Measurements from ENCODE around the gene MUL1.

MUL1 gene

DNA sequence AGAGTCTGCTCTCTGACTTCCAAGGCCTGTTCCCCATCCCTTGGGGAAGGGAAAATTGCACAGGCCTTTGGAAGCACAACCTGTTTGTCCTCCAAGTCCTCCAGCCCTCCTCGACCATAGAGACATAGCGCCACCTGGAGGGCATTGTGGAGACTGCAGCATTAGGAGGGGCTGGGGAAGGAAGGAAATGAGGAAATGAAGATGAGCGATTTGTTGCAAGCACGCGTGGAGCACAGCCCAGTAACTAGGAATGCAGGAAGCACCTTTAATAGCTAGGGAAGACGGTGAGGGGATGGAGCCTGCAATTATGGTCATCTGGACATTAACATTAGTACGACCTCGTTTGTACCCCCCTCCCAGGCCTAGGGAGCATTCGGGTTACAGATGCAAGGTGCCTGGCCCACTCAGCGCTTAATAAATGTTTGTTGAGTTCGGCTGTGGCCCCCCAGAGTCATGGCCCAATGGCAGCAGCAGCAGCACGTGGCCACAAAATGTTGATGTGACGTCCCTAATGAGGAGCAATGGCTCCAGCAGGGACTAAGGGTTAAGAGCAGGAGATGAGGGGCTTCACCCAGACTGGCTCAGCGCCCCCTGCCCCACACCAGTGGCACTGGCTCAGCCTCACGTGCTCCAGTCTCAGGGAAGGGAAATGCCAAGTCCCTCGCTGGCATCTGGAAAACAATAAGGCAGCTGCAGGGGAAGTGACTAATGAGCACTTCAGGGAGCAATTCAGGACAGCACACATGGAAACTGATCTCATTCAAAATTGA lies 13.9 kb downstream of the MUL1 start (continued):
- TF ChIP-seq, protein P1, sequence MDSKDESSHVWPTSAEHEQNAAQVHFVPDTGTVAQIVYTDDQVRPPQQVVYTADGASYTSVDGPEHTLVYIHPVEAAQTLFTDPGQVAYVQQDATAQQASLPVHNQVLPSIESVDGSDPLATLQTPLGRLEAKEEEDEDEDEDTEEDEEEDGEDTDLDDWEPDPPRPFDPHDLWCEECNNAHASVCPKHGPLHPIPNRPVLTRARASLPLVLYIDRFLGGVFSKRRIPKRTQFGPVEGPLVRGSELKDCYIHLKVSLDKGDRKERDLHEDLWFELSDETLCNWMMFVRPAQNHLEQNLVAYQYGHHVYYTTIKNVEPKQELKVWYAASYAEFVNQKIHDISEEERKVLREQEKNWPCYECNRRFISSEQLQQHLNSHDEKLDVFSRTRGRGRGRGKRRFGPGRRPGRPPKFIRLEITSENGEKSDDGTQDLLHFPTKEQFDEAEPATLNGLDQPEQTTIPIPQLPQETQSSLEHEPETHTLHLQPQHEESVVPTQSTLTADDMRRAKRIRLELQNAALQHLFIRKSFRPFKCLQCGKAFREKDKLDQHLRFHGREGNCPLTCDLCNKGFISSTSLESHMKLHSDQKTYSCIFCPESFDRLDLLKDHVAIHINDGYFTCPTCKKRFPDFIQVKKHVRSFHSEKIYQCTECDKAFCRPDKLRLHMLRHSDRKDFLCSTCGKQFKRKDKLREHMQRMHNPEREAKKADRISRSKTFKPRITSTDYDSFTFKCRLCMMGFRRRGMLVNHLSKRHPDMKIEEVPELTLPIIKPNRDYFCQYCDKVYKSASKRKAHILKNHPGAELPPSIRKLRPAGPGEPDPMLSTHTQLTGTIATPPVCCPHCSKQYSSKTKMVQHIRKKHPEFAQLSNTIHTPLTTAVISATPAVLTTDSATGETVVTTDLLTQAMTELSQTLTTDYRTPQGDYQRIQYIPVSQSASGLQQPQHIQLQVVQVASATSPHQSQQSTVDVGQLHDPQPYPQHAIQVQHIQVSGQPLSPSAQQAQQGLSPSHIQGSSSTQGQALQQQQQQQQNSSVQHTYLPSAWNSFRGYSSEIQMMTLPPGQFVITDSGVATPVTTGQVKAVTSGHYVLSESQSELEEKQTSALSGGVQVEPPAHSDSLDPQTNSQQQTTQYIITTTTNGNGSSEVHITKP (tag by site-specific recombination; IDR thresholded peaks at IDR 0.05): peak; percentile 99
- TF ChIP-seq SALL2 (tag by site-specific recombination; IDR thresholded peaks at IDR 0.05; ENCODE audit: borderline replicate concordance) (no peak), ZNF510 (tag by site-specific recombination; IDR thresholded peaks at IDR 0.05; ENCODE audit: insufficient replicate concordance) (no peak), HOXC10 (CRISPR knock-in tag; IDR thresholded peaks at IDR 0.05) (no peak), KLF1 (tag by site-specific recombination; IDR thresholded peaks at IDR 0.05) (no peak), ZNF433 (tag by site-specific recombination; IDR thresholded peaks at IDR 0.05; ENCODE audit: low read depth) (no peak), ZFP41 (tag by site-specific recombination; IDR thresholded peaks at IDR 0.05; ENCODE audit: borderline replicate concordance) (no peak), BCL11B (tag by site-specific recombination; IDR thresholded peaks at IDR 0.05; ENCODE audit: low read depth) (no peak), ZFP3 (tag by site-specific recombination; IDR thresholded peaks at IDR 0.05; ENCODE audit: low read depth) (no peak), ZNF521 (tag by site-specific recombination; IDR thresholded peaks at IDR 0.05) (no peak), ZBTB1 (tag by site-specific recombination; IDR thresholded peaks at IDR 0.05) (no peak), HOXA7 (CRISPR knock-in tag; IDR thresholded peaks at IDR 0.05; ENCODE audit: borderline replicate concordance) (no peak), ZNF24 (tag by site-specific recombination; IDR thresholded peaks at IDR 0.05) (no peak), ZSCAN23 (tag by site-specific recombination; IDR thresholded peaks at IDR 0.05) (no peak), ZNF302 (tag by site-specific recombination; IDR thresholded peaks at IDR 0.05; ENCODE audit: low read depth) (no peak), ZNF157 (tag by site-specific recombination; IDR thresholded peaks at IDR 0.05) (no peak), ZNF843 (tag by site-specific recombination; IDR thresholded peaks at IDR 0.05) (no peak), ZNF23 (tag by site-specific recombination; IDR thresholded peaks at IDR 0.05; ENCODE audit: borderline replicate concordance) (no peak), ZNF248 (tag by site-specific recombination; IDR thresholded peaks at IDR 0.05) (no peak), ZNF311 (tag by site-specific recombination; IDR thresholded peaks at IDR 0.05; ENCODE audit: borderline replicate concordance) (no peak), ZNF146 (tag by site-specific recombination; IDR thresholded peaks at IDR 0.05) (no peak), ZNF175 (tag by site-specific recombination; IDR thresholded peaks at IDR 0.05) (no peak)
- TF ChIP-seq, protein P2, sequence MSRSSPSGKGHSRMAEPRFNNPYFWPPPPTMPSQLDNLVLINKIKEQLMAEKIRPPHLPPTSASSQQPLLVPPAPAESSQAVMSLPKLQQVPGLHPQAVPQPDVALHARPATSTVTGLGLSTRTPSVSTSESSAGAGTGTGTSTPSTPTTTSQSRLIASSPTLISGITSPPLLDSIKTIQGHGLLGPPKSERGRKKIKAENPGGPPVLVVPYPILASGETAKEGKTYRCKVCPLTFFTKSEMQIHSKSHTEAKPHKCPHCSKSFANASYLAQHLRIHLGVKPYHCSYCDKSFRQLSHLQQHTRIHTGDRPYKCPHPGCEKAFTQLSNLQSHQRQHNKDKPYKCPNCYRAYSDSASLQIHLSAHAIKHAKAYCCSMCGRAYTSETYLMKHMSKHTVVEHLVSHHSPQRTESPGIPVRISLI (tag by site-specific recombination; IDR thresholded peaks at IDR 0.05): no peak
- TF ChIP-seq, protein P3, sequence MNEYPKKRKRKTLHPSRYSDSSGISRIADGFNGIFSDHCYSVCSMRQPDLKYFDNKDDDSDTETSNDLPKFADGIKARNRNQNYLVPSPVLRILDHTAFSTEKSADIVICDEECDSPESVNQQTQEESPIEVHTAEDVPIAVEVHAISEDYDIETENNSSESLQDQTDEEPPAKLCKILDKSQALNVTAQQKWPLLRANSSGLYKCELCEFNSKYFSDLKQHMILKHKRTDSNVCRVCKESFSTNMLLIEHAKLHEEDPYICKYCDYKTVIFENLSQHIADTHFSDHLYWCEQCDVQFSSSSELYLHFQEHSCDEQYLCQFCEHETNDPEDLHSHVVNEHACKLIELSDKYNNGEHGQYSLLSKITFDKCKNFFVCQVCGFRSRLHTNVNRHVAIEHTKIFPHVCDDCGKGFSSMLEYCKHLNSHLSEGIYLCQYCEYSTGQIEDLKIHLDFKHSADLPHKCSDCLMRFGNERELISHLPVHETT (tag by site-specific recombination; IDR thresholded peaks at IDR 0.05): no peak
- TF ChIP-seq, protein P4, sequence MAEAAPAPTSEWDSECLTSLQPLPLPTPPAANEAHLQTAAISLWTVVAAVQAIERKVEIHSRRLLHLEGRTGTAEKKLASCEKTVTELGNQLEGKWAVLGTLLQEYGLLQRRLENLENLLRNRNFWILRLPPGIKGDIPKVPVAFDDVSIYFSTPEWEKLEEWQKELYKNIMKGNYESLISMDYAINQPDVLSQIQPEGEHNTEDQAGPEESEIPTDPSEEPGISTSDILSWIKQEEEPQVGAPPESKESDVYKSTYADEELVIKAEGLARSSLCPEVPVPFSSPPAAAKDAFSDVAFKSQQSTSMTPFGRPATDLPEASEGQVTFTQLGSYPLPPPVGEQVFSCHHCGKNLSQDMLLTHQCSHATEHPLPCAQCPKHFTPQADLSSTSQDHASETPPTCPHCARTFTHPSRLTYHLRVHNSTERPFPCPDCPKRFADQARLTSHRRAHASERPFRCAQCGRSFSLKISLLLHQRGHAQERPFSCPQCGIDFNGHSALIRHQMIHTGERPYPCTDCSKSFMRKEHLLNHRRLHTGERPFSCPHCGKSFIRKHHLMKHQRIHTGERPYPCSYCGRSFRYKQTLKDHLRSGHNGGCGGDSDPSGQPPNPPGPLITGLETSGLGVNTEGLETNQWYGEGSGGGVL (tag by site-specific recombination; IDR thresholded peaks at IDR 0.05): no peak
- TF ChIP-seq, protein P5, sequence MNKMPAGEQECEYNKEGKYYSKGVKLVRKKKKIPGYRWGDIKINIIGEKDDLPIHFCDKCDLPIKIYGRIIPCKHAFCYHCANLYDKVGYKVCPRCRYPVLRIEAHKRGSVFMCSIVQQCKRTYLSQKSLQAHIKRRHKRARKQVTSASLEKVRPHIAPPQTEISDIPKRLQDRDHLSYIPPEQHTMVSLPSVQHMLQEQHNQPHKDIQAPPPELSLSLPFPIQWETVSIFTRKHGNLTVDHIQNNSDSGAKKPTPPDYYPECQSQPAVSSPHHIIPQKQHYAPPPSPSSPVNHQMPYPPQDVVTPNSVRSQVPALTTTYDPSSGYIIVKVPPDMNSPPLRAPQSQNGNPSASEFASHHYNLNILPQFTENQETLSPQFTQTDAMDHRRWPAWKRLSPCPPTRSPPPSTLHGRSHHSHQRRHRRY (tag by site-specific recombination; IDR thresholded peaks at IDR 0.05): no peak
- TF ChIP-seq, protein P6, sequence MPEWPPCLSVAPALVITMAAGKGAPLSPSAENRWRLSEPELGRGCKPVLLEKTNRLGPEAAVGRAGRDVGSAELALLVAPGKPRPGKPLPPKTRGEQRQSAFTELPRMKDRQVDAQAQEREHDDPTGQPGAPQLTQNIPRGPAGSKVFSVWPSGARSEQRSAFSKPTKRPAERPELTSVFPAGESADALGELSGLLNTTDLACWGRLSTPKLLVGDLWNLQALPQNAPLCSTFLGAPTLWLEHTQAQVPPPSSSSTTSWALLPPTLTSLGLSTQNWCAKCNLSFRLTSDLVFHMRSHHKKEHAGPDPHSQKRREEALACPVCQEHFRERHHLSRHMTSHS (tag by site-specific recombination; IDR thresholded peaks at IDR 0.05): no peak
- TF ChIP-seq, protein P7, sequence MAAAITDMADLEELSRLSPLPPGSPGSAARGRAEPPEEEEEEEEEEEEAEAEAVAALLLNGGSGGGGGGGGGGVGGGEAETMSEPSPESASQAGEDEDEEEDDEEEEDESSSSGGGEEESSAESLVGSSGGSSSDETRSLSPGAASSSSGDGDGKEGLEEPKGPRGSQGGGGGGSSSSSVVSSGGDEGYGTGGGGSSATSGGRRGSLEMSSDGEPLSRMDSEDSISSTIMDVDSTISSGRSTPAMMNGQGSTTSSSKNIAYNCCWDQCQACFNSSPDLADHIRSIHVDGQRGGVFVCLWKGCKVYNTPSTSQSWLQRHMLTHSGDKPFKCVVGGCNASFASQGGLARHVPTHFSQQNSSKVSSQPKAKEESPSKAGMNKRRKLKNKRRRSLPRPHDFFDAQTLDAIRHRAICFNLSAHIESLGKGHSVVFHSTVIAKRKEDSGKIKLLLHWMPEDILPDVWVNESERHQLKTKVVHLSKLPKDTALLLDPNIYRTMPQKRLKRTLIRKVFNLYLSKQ (tag by site-specific recombination; IDR thresholded peaks at IDR 0.05; ENCODE audit: borderline replicate concordance): no peak

Data from HEK293 (cell line).